Body of pancreas (tissue), 4 donors: ENCODE data around the gene FOLR2. TPM values are rescaled to one million over a fixed set of nuclear protein-coding genes. Genes with fewer than 3 reads are reported as not detected.

Experiments
- ATAC-seq: fragments of 150-250 bp; one replicate; pipeline ENCODE4 v1.9.1; 2016
- DNase-seq, 4 donors: peaks; one replicate each; pipeline ENCODE4 v3.0.0-alpha.2; 2019
- H3K27ac ChIP-seq, 4 donors: fragments of 200-600 bp; sonication (generic); 1 replicate in 3 of 4; 2 replicates in 1 of 4; pipeline versions ENCODE4 v1.5.1 to v1.6.1; 2016 to 2019; ENCODE audit warnings: mild to moderate bottlenecking in 1 of 4, mixed read lengths in 1 of 4, moderate library complexity in 1 of 4
- H3K27me3 ChIP-seq, 2 donors: fragments of 200-600 bp; sonication (generic); one replicate each; pipeline ENCODE4 v1.6.0; 2016; ENCODE audit warnings: mild to moderate bottlenecking in 1 of 2
- H3K36me3 ChIP-seq, 2 donors: fragments of 200-600 bp; sonication (generic); replicated peaks in 1 of 2; 2 replicates each; pipeline ENCODE4 v1.5.1; 2016; ENCODE audit warnings: low read depth in 2 of 2; ENCODE audit not compliant: insufficient read depth in 1 of 2
- H3K4me1 ChIP-seq: fragments of 200-600 bp; sonication (generic); one replicate; pipeline ENCODE4 v1.6.0; 2016
- H3K4me3 ChIP-seq, 2 donors: fragments of 200-600 bp; sonication (generic); 1 replicate in 1 of 2; 2 replicates in 1 of 2; pipeline ENCODE4 v1.5.1; 2016 to 2019
- H3K9me3 ChIP-seq, 3 donors: fragments of 200-600 bp; sonication (generic); 1 replicate in 2 of 3; 2 replicates in 1 of 3; pipeline ENCODE4 v1.5.1; 2016
- POLR2A ChIP-seq, 3 donors: fragments of 450-650 bp; IDR thresholded peaks; one replicate each; pipeline ENCODE4 v1.6.1; 2016; ENCODE audit warnings: antibody characterized with exemption in 3 of 3, mild to moderate bottlenecking in 2 of 3
- WGBS, 2 donors: methylation state at CpG; one replicate each; pipeline ENCODE4 v1.1.5; 2017; 5-methylcytosine and 5-hydroxymethylcytosine counted together
- intact Hi-C: fragments of 100-400 bp; cut with DNase I; formaldehyde crosslinking; loops from one replicate; pipeline ENCODE4 v1.15.1; 2023
- total RNA-seq, 2 donors: library from RNA; depleted of rRNA; stranded (reverse); fragments of >200 nt; gene quantifications; one replicate each; pipeline ENCODE4 v1.1.0, GENCODE V29; 2016
- TF ChIP-seq, protein P1 (sequence below), 7 experiments: fragments of 450-650 bp in 4 of 7; fragments of 200-600 bp in 3 of 7; sonication (generic) in 3 of 7; IDR thresholded peaks; one replicate each; pipeline ENCODE4 v1.5.1; 2016 to 2019; ENCODE audit warnings: antibody characterized with exemption in 7 of 7

Gene FOLR2
- total RNA-seq, 2 donors from 2014 or later = 11.4 to 49.1 TPM

DNA sequence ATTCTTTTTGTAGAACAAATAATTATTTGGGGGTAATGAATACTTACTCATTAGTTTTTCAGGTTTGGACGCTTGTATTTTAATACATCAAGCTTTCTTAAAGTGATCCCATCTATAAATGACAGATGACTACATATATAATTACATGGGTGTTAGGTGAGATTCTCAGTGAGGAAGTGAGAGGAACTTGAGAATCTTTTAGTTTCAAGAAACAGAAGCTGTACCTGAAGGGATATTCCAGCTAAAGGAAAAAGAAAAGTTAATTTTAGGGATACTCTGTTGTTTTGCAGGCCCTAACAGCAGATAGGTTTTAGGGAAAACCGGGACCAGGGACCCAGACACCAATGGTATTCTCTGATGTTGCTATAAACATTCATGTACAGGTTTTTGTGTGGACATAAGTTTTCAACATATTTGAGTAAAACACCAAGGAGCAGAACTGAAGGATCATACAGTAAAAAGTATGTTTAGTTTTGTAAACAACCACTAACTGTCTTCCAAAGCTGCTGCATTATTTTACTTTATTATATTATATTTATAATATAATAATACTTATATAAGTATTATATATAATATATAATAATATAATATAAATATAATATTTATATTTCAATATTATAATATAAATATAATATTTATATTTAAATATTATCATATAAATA is 51.5 kb downstream of the FOLR2 start:
- Histone ChIP-seq H3K27me3 (no peaks in the 10 kb centered on the region), H3K36me3 (no peaks in the 10 kb centered on the region), H3K4me3 (no peak overlapping the region), H3K4me1 (no peaks in the 10 kb centered on the region), H3K27ac (no peak overlapping the region), H3K9me3 (no peaks in the 10 kb centered on the region)
- no peak for DNase-seq
- intact Hi-C loops = no loop called here
- TF ChIP-seq, protein P1, sequence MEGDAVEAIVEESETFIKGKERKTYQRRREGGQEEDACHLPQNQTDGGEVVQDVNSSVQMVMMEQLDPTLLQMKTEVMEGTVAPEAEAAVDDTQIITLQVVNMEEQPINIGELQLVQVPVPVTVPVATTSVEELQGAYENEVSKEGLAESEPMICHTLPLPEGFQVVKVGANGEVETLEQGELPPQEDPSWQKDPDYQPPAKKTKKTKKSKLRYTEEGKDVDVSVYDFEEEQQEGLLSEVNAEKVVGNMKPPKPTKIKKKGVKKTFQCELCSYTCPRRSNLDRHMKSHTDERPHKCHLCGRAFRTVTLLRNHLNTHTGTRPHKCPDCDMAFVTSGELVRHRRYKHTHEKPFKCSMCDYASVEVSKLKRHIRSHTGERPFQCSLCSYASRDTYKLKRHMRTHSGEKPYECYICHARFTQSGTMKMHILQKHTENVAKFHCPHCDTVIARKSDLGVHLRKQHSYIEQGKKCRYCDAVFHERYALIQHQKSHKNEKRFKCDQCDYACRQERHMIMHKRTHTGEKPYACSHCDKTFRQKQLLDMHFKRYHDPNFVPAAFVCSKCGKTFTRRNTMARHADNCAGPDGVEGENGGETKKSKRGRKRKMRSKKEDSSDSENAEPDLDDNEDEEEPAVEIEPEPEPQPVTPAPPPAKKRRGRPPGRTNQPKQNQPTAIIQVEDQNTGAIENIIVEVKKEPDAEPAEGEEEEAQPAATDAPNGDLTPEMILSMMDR (IDR thresholded peaks at IDR 0.05) = no peak
- TF ChIP-seq POLR2A (IDR thresholded peaks at IDR 0.05) = no peak
- ATAC-seq = no peak
- WGBS, 2 donors = 69 to 77% methylated on average over 2 of the region's 2 CpGs

Other genes starting within 250 kb of the FOLR2 start
- 1 to 10 TPM; 3.1 to 9.6 TPM for gene IL18BP, start 217.9 kb upstream of the FOLR2 start, total RNA-seq
- gene NUMA1, start 136.3 kb upstream of the FOLR2 start, total RNA-seq = 100 to 1,000 TPM; 173 to 191 TPM
- gene LRRC51, start 135.9 kb upstream of the FOLR2 start, total RNA-seq = 1 to 10 TPM; 2.3 to 9.9 TPM
- 10 to 100 TPM; 65.6 to 66.9 TPM for gene LAMTOR1, start 113.5 kb upstream of the FOLR2 start, total RNA-seq
- not detected for gene TOMT, start 110.9 kb upstream of the FOLR2 start, total RNA-seq
- 10 to 100 TPM; 14.2 to 22.1 TPM for gene ANAPC15, start 104.1 kb upstream of the FOLR2 start, total RNA-seq
- not detected for gene FOLR3, start 81.1 kb upstream of the FOLR2 start, total RNA-seq
- gene FOLR1, start 24.7 kb upstream of the FOLR2 start, total RNA-seq = 1 to 10 TPM in 1 of 2 donors, under 1 TPM in 1; 0.52 to 3.0 TPM
- gene INPPL1, start 8.0 kb downstream of the FOLR2 start, total RNA-seq = 10 to 100 TPM; 47.2 to 53.7 TPM
- not detected for gene PHOX2A, start 27.4 kb downstream of the FOLR2 start, total RNA-seq
- 10 to 100 TPM; 13.8 to 19.5 TPM for gene CLPB, start 217.7 kb downstream of the FOLR2 start, total RNA-seq